ENCODE results near the gene EXOSC10.

- no peak for TF ChIP-seq CTCF (IDR thresholded peaks at IDR 0.05)
- TF ChIP-seq POLR2A (IDR thresholded peaks at IDR 0.05), result no peak
These were observed 75.4 kb downstream of the EXOSC10 start for GRCh38 chr1:11024154-11024873.
